DND-41 (cell line): ENCODE measurements around the gene TFE3.
"Not testable (repeated sequence)": the region's sequence is repeated elsewhere in the genome, so short reads cannot be mapped to it uniquely, and the experiment has no call there.

ENCODE experiments used
- ATAC-seq: fragments of 200-7000 bp; cut with Tn5 transposase; 3 replicates; pipeline ENCODE4 v1.9.1; 2021; ENCODE audit warnings: low read depth; ENCODE audit not compliant: insufficient read depth
- DNase-seq: peaks from one replicate; pipeline ENCODE4 v3.0.0-alpha.2; 2020
- H2AFZ ChIP-seq: 2 replicates; pipeline ENCODE4 v1.6.0; 2012; ENCODE audit warnings: low read depth, low read length
- H3K27ac ChIP-seq: 2 replicates; pipeline ENCODE4 v1.5.1; 2012; ENCODE audit warnings: low read length, inconsistent platforms
- H3K27me3 ChIP-seq: fragments of 200-600 bp; sonication (generic); 2 replicates; pipeline ENCODE4 v1.6.0; 2012; ENCODE audit warnings: low read length, mild to moderate bottlenecking, inconsistent platforms; ENCODE audit not compliant: insufficient read depth, poor library complexity
- H3K36me3 ChIP-seq: 2 replicates; pipeline ENCODE4 v1.5.1; 2012; ENCODE audit warnings: low read length, inconsistent platforms; ENCODE audit not compliant: insufficient read depth
- H3K4me1 ChIP-seq: 2 replicates; pipeline ENCODE4 v1.5.1; 2012; ENCODE audit warnings: mild to moderate bottlenecking, low read length; ENCODE audit not compliant: insufficient read depth
- H3K4me2 ChIP-seq: 2 replicates; pipeline ENCODE4 v1.6.0; 2012; ENCODE audit warnings: mild to moderate bottlenecking, moderate library complexity, low read length, inconsistent platforms; ENCODE audit not compliant: insufficient read depth
- H3K4me3 ChIP-seq, 2 experiments: fragments of 200-600 bp in 1 of 2; shearing (Covaris generic) in 1 of 2; 2 replicates each; pipeline ENCODE4 v1.5.1; 2012 to 2016; ENCODE audit warnings: inconsistent platforms in 2 of 2, low read length in 2 of 2, mild to moderate bottlenecking in 2 of 2, low read depth in 1 of 2, moderate library complexity in 1 of 2
- H3K79me2 ChIP-seq: 2 replicates; pipeline ENCODE4 v1.6.0; 2012; ENCODE audit warnings: low read length, inconsistent platforms; ENCODE audit not compliant: insufficient read depth
- H3K9ac ChIP-seq: 2 replicates; pipeline ENCODE4 v1.6.0; 2012; ENCODE audit warnings: low read depth, mild to moderate bottlenecking, inconsistent platforms, low read length, moderate library complexity
- H3K9me3 ChIP-seq: 2 replicates; pipeline ENCODE4 v1.5.1; 2012; ENCODE audit warnings: low read length, moderate library complexity, mild to moderate bottlenecking, inconsistent platforms; ENCODE audit not compliant: insufficient read depth, severe bottlenecking
- H4K20me1 ChIP-seq: 2 replicates; pipeline ENCODE4 v1.6.0; 2012; ENCODE audit warnings: low read length; ENCODE audit not compliant: insufficient read depth
- CTCF ChIP-seq: IDR thresholded peaks from 2 replicates; pipeline ENCODE4 v1.5.1; 2012; ENCODE audit warnings: borderline replicate concordance, low read length, moderate library complexity, mild to moderate bottlenecking; ENCODE audit not compliant: poor library complexity, severe bottlenecking; ENCODE audit errors: extremely low read depth
- EZH2 ChIP-seq: IDR thresholded peaks from 3 replicates; pipeline ENCODE4 v1.6.1; 2012; ENCODE audit warnings: borderline replicate concordance, low read depth, mild to moderate bottlenecking, moderate library complexity, low read length, inconsistent platforms; ENCODE audit not compliant: severe bottlenecking

The TFE3 gene

GRCh38 chrX:48983081-48983480 lies 60.1 kb downstream of the TFE3 start:
- Histone ChIP-seq H3K4me1 (no peaks in the 10 kb centered on the region), H3K4me3 (no peak overlapping the region), H2AFZ (no peak overlapping the region), H4K20me1 (no peaks in the 10 kb centered on the region), H3K27me3 (no peaks in the 10 kb centered on the region), H3K9me3 (no peaks in the 10 kb centered on the region), H3K9ac (no peak overlapping the region), H3K27ac (no peak overlapping the region), H3K4me2 (no peak overlapping the region), H3K79me2 (no peaks in the 10 kb centered on the region), H3K36me3 (peaks cover 49% of the 10 kb centered on the region)
- no peak for ATAC-seq
- TF ChIP-seq CTCF (no peak), EZH2 (no peak)
- DNase-seq: no peak

- no peak for TF ChIP-seq CTCF
- TF ChIP-seq EZH2: no peak
- Histone ChIP-seq H3K36me3 (peaks cover 52% of the 10 kb centered on the region), H3K4me2 (no peak overlapping the region), H3K27me3 (no peaks in the 10 kb centered on the region), H4K20me1 (no peaks in the 10 kb centered on the region), H3K9me3 (no peaks in the 10 kb centered on the region), H3K4me3 (no peak overlapping the region), H3K79me2 (no peaks in the 10 kb centered on the region), H3K27ac (no peak overlapping the region), H3K4me1 (no peaks in the 10 kb centered on the region), H2AFZ (no peak overlapping the region), H3K9ac (no peak overlapping the region)
- DNase-seq (no peak), ATAC-seq (no peak)
These were observed 62.0 kb downstream of the TFE3 start for GRCh38 chrX:48981178-48981577.

GRCh38 chrX:48980341-48980740 lies 62.8 kb downstream of the TFE3 start:
- not testable (repeated sequence) for H2AFZ ChIP-seq, H3K79me2 ChIP-seq, DNase-seq, ATAC-seq, H4K20me1 ChIP-seq, H3K9ac ChIP-seq, H3K4me2 ChIP-seq, H3K27me3 ChIP-seq, H3K27ac ChIP-seq, H3K9me3 ChIP-seq, H3K4me1 ChIP-seq, H3K4me3 ChIP-seq
- H3K36me3 ChIP-seq: peaks cover 57% of the 10 kb centered on the region
